Measurements from ENCODE around the gene LNX1.
"Not testable (repeated sequence)": the region's sequence is repeated elsewhere in the genome, so short reads cannot be mapped to it uniquely, and the experiment has no call there.

The LNX1 gene

GRCh38 chr4:53490965-53491622 lies 100.2 kb downstream of the LNX1 start:
- no peak for DNase-seq (ENCODE audit: low read depth)

- no peak for DNase-seq (ENCODE audit: low read depth)
These were observed 100.9 kb downstream of the LNX1 start for GRCh38 chr4:53490161-53490956.

- DNase-seq (ENCODE audit: low read depth): no peak
These were observed 101.9 kb downstream of the LNX1 start for GRCh38 chr4:53489279-53489889.

- no peak for DNase-seq (ENCODE audit: low read depth)
These were observed 103.5 kb downstream of the LNX1 start for GRCh38 chr4:53487766-53488165.

GRCh38 chr4:53485658-53486040 lies 105.6 kb downstream of the LNX1 start:
- no peak for DNase-seq (ENCODE audit: low read depth)

- no peak for DNase-seq (ENCODE audit: low read depth)
These were observed 106.2 kb downstream of the LNX1 start for GRCh38 chr4:53484911-53485657.

GRCh38 chr4:53483250-53483649 lies 108.0 kb downstream of the LNX1 start:
- no peak for DNase-seq (ENCODE audit: low read depth)

GRCh38 chr4:53481586-53481985 lies 109.7 kb downstream of the LNX1 start:
- no peak for DNase-seq (ENCODE audit: low read depth)

GRCh38 chr4:53480909-53481308 lies 110.4 kb downstream of the LNX1 start:
- no peak for DNase-seq (ENCODE audit: low read depth)

GRCh38 chr4:53479736-53480525 lies 111.4 kb downstream of the LNX1 start:
- no peak for DNase-seq (ENCODE audit: low read depth)

- no peak for DNase-seq (ENCODE audit: low read depth)
These were observed 112.4 kb downstream of the LNX1 start for GRCh38 chr4:53478671-53479456.

GRCh38 chr4:53477636-53478035 lies 113.7 kb downstream of the LNX1 start:
- DNase-seq (ENCODE audit: low read depth): no peak

GRCh38 chr4:53477038-53477565 lies 114.2 kb downstream of the LNX1 start:
- DNase-seq (ENCODE audit: low read depth): no peak

- DNase-seq (ENCODE audit: low read depth): no peak
These were observed 114.9 kb downstream of the LNX1 start for GRCh38 chr4:53476232-53477037.

GRCh38 chr4:53466576-53466975 lies 124.7 kb downstream of the LNX1 start:
- not testable (repeated sequence) for DNase-seq (ENCODE audit: low read depth)

GRCh38 chr4:53465891-53466290 lies 125.4 kb downstream of the LNX1 start:
- no peak for DNase-seq (ENCODE audit: low read depth)

GRCh38 chr4:53465281-53465680 lies 126.0 kb downstream of the LNX1 start:
- no peak for DNase-seq (ENCODE audit: low read depth)

GRCh38 chr4:53463340-53463739 lies 127.9 kb downstream of the LNX1 start:
- no peak for DNase-seq (ENCODE audit: low read depth)

GRCh38 chr4:53461244-53461643 lies 130.0 kb downstream of the LNX1 start:
- no peak for DNase-seq (ENCODE audit: low read depth)

GRCh38 chr4:53459548-53459947 lies 131.7 kb downstream of the LNX1 start:
- no peak for DNase-seq (ENCODE audit: low read depth)
